ENCODE data around the gene MKI67. TPM values are rescaled to one million over a fixed set of nuclear protein-coding genes. Genes with fewer than 3 reads are reported as not detected.

Gene MKI67
- total and polyA plus RNA-seq, 4 experiments from 2014 or later = 0.11 to 0.93 (median 0.17) TPM; not detected in 1

- no peaks in the 10 kb centered on the region for H3K9me3 Mint-ChIP-seq
Observed at GRCh38 chr10:128059266-128059981, 66.8 kb downstream of the MKI67 start.

DNA sequence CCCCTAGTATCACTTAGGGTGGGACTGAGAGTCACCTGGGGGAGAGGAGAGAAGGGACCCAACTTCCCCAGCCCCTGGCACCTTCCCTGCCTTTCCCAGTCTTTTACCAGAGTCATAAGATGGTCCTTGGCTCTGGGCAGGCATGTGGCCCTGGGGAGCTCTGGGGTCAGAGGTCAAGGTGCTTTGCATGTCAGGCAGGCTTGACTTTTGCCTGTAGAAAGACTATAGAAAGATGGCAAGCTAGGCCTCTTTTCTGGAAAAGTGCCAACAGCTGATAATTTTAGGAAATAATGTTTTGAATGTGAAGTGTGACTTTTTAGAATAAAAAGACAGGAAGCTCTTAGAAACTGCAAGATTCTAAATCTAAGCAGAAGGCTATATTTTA, 67.5 kb downstream of the MKI67 start:
- Histone ChIP-seq H3K27ac (ENCODE audit: low read depth, low read length) (no peak overlapping the region), H3K4me3 (ENCODE audit: low read length in 2 of 2) (no peak overlapping the region), H3K27me3 (ENCODE audit: insufficient read depth, low read length) (no peaks in the 10 kb centered on the region), H3K9me3 (ENCODE audit: control insufficient read depth in 1 of 2, low read length in 2 of 2) (no peaks in the 10 kb centered on the region), H3K4me1 (ENCODE audit: insufficient read depth, low read length) (peaks cover 19% of the 10 kb centered on the region), H3K36me3 (ENCODE audit: insufficient read depth, low read length) (peaks cover 35% of the 10 kb centered on the region)
- ChIA-PET POLR2A (ENCODE audit: partially characterized antibody) (interaction anchor here (0.9 to 3.9 kb wide), 2 partner anchors 11 to 98 kb away, joined by 3 to 26 read pairs; no protein-coding TSS in a partner anchor), CTCF (ENCODE audit: partially characterized antibody) (interaction anchor here (0.9 to 19.7 kb wide), 3 partner anchors 10 to 25 kb away, joined by 4 to 509 read pairs (median 27); no protein-coding TSS in a partner anchor)
- H3K4me1 Mint-ChIP-seq = peaks cover 27 to 63% (median 44%) of the 10 kb centered on the region in 4 donors
- intact Hi-C loops (cut with micrococcal nuclease) = loop anchor here (1.0 kb wide), 1 partner anchor 10 kb away; no protein-coding TSS in a partner anchor
- no peaks in the 10 kb centered on the region for H3K9me3 Mint-ChIP-seq
- H3K4me3 Mint-ChIP-seq = no peak overlapping the region
- peaks cover 33 to 68% of the 10 kb centered on the region in 2 donors for H3K36me3 Mint-ChIP-seq
- DNase-seq = no peak
- peak overlapping the region in 1 of 7 donors; percentile 27 for H3K27ac Mint-ChIP-seq
- no peaks in the 10 kb centered on the region for H3K27me3 Mint-ChIP-seq

More at GRCh38 chr10:128059266-128059981, 66.8 kb downstream of the MKI67 start:
- Mint-ChIP-seq H3K36me3 (peaks cover 30 to 64% of the 10 kb centered on the region in 2 donors), H3K4me3 (no peak overlapping the region), H3K27me3 (no peaks in the 10 kb centered on the region), H3K27ac (peak overlapping the region in 6 of 7 donors; percentile 2 to 96 (median 34)), H3K4me1 (peaks cover 31 to 66% (median 48%) of the 10 kb centered on the region in 4 donors)
- Histone ChIP-seq H3K9me3 (ENCODE audit: control insufficient read depth in 1 of 2, low read length in 2 of 2) (no peaks in the 10 kb centered on the region), H3K27me3 (ENCODE audit: insufficient read depth, low read length) (no peaks in the 10 kb centered on the region), H3K36me3 (ENCODE audit: insufficient read depth, low read length) (peaks cover 30% of the 10 kb centered on the region), H3K4me3 (ENCODE audit: low read length in 2 of 2) (no peak overlapping the region), H3K4me1 (ENCODE audit: insufficient read depth, low read length) (peaks cover 26% of the 10 kb centered on the region), H3K27ac (ENCODE audit: low read depth, low read length) (no peak overlapping the region)
- POLR2A ChIA-PET (ENCODE audit: partially characterized antibody) = interaction anchor here (0.9 to 3.9 kb wide), 2 partner anchors 11 to 98 kb away, joined by 3 to 26 read pairs; no protein-coding TSS in a partner anchor
- CTCF ChIA-PET (ENCODE audit: partially characterized antibody) = interaction anchor here (0.9 to 19.7 kb wide), 3 partner anchors 11 to 25 kb away, joined by 4 to 509 read pairs (median 27); no protein-coding TSS in a partner anchor
- no peak for DNase-seq
- intact Hi-C loops (cut with micrococcal nuclease) = no loop called here

- Histone ChIP-seq H3K36me3 (ENCODE audit: insufficient read depth, low read length) (peaks cover 35% of the 10 kb centered on the region), H3K27me3 (ENCODE audit: insufficient read depth, low read length) (no peaks in the 10 kb centered on the region), H3K4me1 (ENCODE audit: insufficient read depth, low read length) (peaks cover 14% of the 10 kb centered on the region), H3K4me3 (ENCODE audit: low read length in 2 of 2) (no peak overlapping the region), H3K9me3 (ENCODE audit: control insufficient read depth in 1 of 2, low read length in 2 of 2) (no peaks in the 10 kb centered on the region), H3K27ac (ENCODE audit: low read depth, low read length) (no peak overlapping the region)
- H3K27ac Mint-ChIP-seq = peak overlapping the region in 4 of 7 donors; percentile 12 to 53 (median 40)
- no peaks in the 10 kb centered on the region for H3K9me3 Mint-ChIP-seq
- CTCF ChIA-PET (ENCODE audit: partially characterized antibody) = interaction anchor here (0.9 to 19.7 kb wide), 3 partner anchors 10 to 24 kb away, joined by 4 to 509 read pairs (median 27); no protein-coding TSS in a partner anchor
- peaks cover 22 to 58% (median 39%) of the 10 kb centered on the region in 4 donors for H3K4me1 Mint-ChIP-seq
- no peak for DNase-seq
- peaks cover 33 to 69% of the 10 kb centered on the region in 2 donors for H3K36me3 Mint-ChIP-seq
- no peak overlapping the region for H3K4me3 Mint-ChIP-seq
- intact Hi-C loops (cut with micrococcal nuclease) = loop anchor here (1.0 kb wide), 1 partner anchor 10 kb away; no protein-coding TSS in a partner anchor
- no peaks in the 10 kb centered on the region for H3K27me3 Mint-ChIP-seq
- POLR2A ChIA-PET (ENCODE audit: partially characterized antibody) = interaction anchor here (0.9 to 3.9 kb wide), 2 partner anchors 10 to 99 kb away, joined by 3 to 26 read pairs; no protein-coding TSS in a partner anchor
Observed at GRCh38 chr10:128058106-128058749, 68.0 kb downstream of the MKI67 start.

DNA sequence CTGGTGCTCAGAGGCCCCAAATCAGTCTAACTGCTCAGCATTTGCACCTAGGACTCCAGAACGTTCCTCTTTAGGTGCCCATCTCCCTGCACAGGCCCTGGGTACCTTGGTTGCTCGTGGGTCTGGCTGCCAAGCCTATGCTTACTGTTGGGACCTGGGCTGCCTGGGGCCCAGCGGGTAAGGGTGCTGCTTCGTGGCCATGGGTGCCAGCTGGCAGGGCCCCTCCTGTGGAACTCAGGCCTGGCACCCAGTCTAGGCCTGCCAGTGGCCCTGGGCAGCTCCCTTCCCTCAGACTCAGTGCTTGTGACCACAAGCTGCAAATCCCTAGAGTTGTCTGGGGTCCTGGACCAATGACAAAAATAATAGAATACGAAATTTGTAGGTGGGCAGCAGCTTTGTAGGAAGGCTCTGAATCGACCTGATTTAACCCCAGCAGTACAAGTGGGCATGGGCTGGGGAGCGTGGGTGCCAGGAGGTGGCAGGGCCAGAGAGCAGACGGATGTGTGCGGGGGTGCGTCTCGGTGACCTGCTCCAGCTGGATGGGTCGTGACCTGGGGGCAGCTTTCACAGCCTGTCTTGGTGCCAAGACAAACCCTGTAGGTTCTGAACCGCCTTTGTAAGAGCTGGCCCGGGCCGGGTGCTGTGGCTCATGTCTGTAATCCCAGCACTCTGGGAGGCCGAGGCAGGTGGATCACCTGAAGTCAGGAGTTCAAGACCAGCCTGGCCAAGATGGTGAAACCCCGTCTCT, 69.7 kb downstream of the MKI67 start:
- no peak for DNase-seq
- intact Hi-C loops (cut with micrococcal nuclease) = no loop called here
- Histone ChIP-seq H3K4me3 (ENCODE audit: low read length in 2 of 2) (no peak overlapping the region), H3K9me3 (ENCODE audit: control insufficient read depth in 1 of 2, low read length in 2 of 2) (no peaks in the 10 kb centered on the region), H3K36me3 (ENCODE audit: insufficient read depth, low read length) (peaks cover 43% of the 10 kb centered on the region), H3K27ac (ENCODE audit: low read depth, low read length) (no peak overlapping the region), H3K27me3 (ENCODE audit: insufficient read depth, low read length) (no peaks in the 10 kb centered on the region), H3K4me1 (ENCODE audit: insufficient read depth, low read length) (no peaks in the 10 kb centered on the region)
- CTCF ChIA-PET (ENCODE audit: partially characterized antibody) = interaction anchor here (2.2 to 3.5 kb wide), 2 partner anchors 14 to 21 kb away, joined by 6 to 27 read pairs; no protein-coding TSS in a partner anchor
- Mint-ChIP-seq H3K4me3 (no peak overlapping the region), H3K27me3 (no peaks in the 10 kb centered on the region), H3K9me3 (no peaks in the 10 kb centered on the region), H3K36me3 (peaks cover 41 to 76% of the 10 kb centered on the region in 2 donors), H3K4me1 (peaks cover 14 to 52% (median 32%) of the 10 kb centered on the region in 4 donors), H3K27ac (peak overlapping the region in 4 of 7 donors; percentile 8 to 70 (median 30))
- POLR2A ChIA-PET (ENCODE audit: partially characterized antibody) = interaction anchor here (3.9 kb wide), 1 partner anchor 8 kb away, joined by 26 read pairs; no protein-coding TSS in a partner anchor

DNA sequence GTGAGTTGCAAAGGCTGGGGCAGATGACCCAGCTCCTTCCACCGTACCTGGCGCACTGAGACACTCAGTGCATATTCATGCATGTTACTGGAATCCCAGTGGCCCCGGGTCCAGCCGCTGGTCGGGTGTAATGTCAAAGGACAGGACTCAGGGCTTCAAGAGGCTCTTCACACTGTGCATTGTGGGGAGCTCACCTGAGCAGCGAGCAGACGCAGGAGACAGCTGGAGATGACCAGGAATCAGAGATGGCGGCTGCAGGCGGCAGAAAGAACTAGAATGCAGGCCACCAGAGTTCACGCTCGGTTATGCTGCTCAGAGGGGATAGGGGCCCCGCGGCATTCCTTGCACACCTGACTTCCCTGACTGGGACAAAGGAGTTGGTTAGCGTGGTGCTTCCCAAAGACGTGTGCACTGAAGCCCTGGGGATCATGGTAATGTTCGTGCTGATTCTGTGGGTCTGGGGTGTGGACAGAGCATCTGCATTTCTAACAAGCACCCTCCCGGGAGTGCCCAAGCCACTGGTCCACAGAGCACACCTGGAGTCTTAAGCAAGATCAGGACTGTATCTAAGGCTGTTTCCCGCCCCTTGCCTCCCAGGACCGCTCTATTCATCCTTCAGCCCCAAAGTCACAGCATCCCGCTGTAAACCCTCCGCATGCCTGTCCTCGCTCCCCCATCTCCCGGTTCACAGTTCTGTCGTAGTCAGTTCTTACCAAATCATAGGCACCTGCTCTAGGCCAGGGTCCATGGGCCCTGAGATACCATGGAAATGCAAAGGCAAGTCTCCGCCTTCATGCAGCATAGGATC, 71.0 kb downstream of the MKI67 start:
- peaks cover 11% of the 10 kb centered on the region for H3K4me1 ChIP-seq (ENCODE audit: insufficient read depth, low read length)
- H3K9me3 ChIP-seq (ENCODE audit: control insufficient read depth in 1 of 2, low read length in 2 of 2) = no peaks in the 10 kb centered on the region
- Mint-ChIP-seq H3K4me3 (no peak overlapping the region), H3K9me3 (no peaks in the 10 kb centered on the region), H3K4me1 (peaks cover 20 to 55% (median 36%) of the 10 kb centered on the region in 4 donors), H3K36me3 (peaks cover 46 to 77% of the 10 kb centered on the region in 2 donors), H3K27ac (peak overlapping the region in 4 of 7 donors; percentile 12 to 65 (median 26)), H3K27me3 (no peaks in the 10 kb centered on the region)
- no peak overlapping the region for H3K27ac ChIP-seq (ENCODE audit: low read depth, low read length)
- peaks cover 43% of the 10 kb centered on the region for H3K36me3 ChIP-seq (ENCODE audit: insufficient read depth, low read length)
- intact Hi-C loops (cut with micrococcal nuclease) = no loop called here
- no peaks in the 10 kb centered on the region for H3K27me3 ChIP-seq (ENCODE audit: insufficient read depth, low read length)
- POLR2A ChIA-PET (ENCODE audit: partially characterized antibody) = no interaction called here
- no peak overlapping the region for H3K4me3 ChIP-seq (ENCODE audit: low read length in 2 of 2)
- DNase-seq = no peak
- CTCF ChIA-PET (ENCODE audit: partially characterized antibody) = interaction anchor here (2.2 to 5.3 kb wide), 3 partner anchors 10 to 20 kb away, joined by 6 to 35 read pairs (median 7); no protein-coding TSS in a partner anchor

Measured in CD4-positive, alpha-beta memory T cell (primary cell).